Esophagus squamous epithelium (tissue), 4 donors: Measurements from ENCODE around the gene FKBP14.

Source experiments
- CTCF ChIP-seq, 6 experiments: fragments of 450-650 bp in 4 of 6; fragments of 200-600 bp in 2 of 6; sonication (generic) in 2 of 6; IDR thresholded peaks; one replicate each; pipeline ENCODE4 v1.5.1; 2016 to 2019; ENCODE audit warnings: antibody characterized with exemption in 6 of 6, mild to moderate bottlenecking in 4 of 6, moderate library complexity in 4 of 6
- POLR2A ChIP-seq, 4 donors: fragments of 450-650 bp; IDR thresholded peaks; one replicate each; pipeline ENCODE4 v1.6.1; 2017; ENCODE audit warnings: antibody characterized with exemption in 4 of 4, mild to moderate bottlenecking in 4 of 4, moderate library complexity in 3 of 4

- TF ChIP-seq CTCF (IDR thresholded peaks at IDR 0.05) (no peak), POLR2A (IDR thresholded peaks at IDR 0.05) (no peak)
Observed at GRCh38 chr7:29995652-29996051, 30.9 kb downstream of the FKBP14 start.
